ENCODE results near the gene SYN1.
"Not testable (repeated sequence)": the region's sequence is repeated elsewhere in the genome, so short reads cannot be mapped to it uniquely, and the experiment has no call there.

The SYN1 gene

DNA sequence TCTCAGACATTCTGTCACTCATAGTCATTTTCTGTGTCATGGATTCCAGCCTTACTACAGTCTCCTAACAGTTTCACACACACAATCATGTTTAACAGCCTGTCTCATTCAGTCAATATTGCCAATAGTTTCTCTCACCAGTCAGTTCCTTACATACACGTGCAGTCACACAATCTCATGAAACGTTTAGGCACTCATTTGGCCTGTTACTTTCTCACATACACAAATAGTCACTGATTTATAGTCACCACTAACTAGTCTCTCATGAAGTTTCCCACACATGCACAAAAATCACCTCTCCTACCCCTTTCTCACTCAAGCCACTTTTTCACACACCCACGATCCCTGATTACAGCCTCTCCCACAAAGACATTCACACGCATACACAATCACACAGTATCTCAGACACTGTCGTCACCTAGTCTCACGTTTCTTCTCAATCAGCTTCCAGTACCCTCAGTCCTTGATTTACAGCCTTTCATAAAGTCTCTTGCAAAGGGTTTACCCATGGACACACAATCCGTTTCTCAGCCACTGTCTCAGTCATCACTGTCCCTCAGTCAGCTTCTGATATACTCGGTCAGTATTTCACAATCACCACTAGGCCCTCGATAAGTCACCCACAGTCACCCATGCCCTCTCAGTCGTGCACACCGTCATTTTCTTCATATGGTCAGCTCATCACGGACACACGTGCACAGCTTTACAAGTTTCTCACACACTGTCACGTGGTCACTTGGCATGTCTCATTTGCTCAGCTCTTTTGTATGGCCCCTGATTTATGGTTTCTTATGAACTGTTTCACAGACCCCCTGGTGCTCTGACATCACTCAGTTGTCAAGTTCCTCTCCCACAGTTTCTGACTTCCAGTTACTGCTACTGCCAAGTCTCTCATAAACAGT is 14.3 kb upstream of the SYN1 start:
- no peak for DNase-seq (ENCODE audit: low read depth in 3 of 3)

DNA sequence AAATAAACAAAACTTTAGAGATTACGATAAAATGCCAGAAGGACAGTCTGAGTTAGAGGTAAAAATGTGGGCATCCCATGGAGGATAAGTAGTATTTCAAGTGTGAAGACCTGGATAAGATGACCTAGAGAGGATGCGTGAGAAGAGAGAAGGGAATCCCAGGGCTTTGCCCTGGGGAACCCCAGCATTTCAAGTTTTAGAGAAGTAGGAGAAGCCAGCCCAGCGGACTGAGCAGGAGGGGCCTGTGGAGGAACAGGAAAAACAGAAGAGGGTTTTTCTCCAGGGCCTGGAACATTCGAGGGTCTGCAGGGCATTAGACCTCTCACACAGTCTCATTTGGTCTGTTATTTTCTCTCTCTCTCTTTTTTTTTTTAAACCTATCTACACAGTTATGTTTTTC is 13.0 kb upstream of the SYN1 start:
- DNase-seq (ENCODE audit: low read depth in 3 of 3): no peak

DNA sequence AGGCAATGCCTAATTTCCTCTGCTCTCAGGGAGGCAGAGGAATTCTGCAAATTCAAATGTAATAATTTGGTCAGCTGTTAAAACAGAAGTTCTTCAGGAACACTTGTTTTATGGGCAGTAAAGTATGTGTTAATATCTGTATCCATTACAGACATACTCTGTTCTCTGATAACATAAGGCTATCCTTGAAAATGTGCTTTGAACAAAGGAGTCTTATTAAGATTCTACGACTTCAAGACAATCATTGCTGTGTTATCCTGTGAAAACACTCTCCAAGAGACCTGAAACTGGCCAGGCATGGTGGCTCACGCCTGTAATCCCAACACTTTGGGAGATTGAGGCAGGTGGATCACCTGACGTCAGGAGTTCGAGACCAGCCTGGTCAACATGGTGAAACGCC is 12.0 kb upstream of the SYN1 start:
- no peak for DNase-seq (ENCODE audit: low read depth in 3 of 3)

DNA sequence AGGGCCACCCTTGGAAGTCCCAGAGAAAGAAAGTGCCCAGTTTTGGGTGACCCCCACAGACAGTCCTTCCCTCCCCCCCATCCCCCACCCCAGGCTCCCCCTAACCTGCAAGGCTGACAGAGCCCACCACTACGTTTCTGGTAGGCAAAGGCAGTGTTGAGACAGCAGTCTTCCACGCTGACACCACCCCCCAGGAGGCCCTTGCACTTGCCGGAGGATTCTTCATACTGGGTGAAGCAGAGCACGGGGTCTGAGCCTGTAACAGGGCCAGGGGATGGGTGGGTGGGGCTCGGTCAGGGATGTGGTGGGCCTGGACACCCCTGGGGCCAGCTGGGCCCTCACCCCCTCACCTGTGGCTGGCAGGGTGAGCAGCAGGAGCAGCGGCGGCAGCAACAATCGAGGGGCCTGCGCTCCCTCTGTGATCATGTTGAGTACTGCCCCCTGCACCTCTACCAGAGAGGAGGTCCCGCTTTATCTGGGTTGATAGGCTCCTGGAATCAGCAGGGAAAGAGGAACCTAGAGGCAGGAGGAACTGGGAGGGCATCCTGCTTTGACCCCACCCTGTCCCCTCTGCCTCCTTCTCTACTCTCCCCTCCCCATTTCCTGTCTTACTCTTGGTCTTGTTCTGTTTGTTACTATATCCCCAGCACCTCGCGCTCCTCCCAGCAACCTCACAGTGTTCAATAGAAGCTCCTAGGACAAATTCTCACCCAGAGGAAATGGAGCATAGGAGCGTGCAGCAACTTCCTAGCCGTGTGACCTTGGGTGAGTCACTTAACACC is 10.0 kb upstream of the SYN1 start, which contains the start of gene CFP:
CFP (minus strand) TSS at position 512 of the 782 bp plus-strand sequence; CDS start at position 426, 86 bp downstream.
- DNase-seq (ENCODE audit: low read depth in 3 of 3): no peak

DNA sequence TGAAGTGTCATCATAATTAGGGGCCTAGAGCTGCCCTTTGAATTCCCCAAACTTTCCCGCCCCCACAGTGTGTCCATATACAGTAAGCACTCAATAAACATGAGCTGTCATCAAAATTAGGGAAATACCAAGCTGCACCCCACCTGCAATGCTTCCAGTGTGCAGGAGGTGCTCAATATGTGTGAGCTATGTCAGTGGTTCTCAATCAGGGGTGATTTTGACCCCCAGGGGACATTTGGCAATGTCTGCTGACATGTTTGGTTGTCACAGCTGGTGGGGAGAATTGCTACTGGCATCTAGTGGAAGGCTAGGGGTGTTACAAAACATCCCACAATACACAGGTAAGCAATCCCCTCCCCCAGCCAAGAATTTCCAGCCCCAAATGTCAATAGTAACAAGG is 9.3 kb upstream of the SYN1 start:
- DNase-seq (ENCODE audit: low read depth in 3 of 3): no peak

DNA sequence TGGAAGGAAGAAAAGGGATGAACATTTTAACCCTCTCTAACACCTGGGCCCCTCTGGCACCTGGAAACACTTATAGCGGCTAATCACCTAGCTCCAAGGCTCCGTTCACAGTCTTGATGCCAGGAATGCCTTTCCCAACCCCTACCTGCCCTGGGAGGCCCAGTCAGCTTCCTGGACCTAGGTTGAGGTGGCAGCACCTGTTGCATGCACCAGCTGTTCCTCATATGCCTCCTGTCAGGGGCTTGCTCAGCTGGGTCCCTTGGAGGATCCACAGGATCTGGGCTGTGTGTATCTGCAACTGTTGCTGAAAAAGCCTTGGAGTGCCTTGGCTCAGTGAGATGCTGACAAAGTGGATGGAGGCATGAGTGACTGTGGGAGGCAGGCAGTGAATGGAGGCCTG is 5.7 kb upstream of the SYN1 start:
- DNase-seq (ENCODE audit: low read depth in 3 of 3): no peak

DNA sequence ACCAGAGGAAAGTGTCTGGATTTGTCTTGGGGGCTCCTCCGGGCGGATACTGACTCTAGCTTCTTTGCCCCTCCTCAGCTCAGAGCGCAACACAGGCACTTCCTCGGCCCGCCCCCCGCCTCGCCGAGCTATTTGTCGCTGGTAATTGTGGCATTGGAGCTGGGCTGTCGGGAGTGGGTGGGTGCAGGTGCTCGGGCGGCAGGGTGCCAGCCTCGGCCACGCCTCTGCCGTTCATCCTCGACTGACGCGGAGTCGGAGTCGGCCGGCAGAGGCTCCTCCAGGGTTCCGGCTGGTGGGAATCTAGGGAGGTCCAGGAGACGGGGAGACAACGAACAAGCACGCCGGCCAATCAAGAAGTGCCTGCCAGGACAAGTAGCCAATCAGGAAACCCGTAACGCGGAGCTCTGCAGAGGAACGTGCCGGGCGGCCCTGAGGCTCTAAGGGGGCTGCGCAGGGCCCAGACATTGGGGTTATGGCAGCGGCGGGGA is 3.9 kb upstream of the SYN1 start:
- DNase-seq (ENCODE audit: low read depth in 3 of 3): peak in 2 of 3 experiments; percentile 7 to 22

DNA sequence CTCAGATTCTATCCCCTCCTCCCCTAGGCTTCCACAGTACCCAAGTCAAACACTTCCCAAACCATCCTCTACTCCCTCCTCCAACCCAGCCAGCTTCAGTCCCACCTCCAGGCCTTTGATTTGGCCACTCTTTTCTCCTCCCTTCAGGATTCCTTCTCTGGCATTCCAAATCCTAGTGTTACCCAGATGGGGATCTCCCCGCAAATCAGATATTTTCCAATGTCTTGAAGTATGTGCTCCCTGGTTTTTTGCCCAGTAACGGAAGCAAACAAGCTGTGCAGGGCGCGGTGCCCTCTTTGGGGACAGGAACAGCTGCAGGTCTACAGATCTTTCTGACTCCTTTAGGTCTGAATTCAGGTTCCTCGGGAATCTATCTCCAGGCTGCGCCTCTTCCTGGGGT is 2.2 kb upstream of the SYN1 start:
- no peak for DNase-seq (ENCODE audit: low read depth in 3 of 3)

DNA sequence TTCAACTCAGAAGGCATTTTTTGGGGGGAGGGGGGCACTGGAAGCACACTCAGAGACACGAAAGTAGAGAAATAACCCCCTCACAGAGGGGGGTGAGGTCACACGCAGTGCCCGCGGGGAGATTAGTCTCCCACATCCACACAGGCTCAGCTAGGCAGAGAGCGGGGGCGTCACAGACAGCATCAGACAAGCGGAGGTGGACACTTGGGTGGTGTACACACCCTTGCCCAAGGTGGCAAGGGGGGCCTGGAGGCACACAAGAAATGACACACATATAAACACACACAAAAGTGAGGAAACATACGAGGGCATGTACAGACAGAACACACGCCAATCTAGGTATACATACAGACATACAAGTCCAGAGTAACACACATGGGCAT is 637 bp upstream of the SYN1 start:
- DNase-seq (ENCODE audit: low read depth in 3 of 3): no peak

DNA sequence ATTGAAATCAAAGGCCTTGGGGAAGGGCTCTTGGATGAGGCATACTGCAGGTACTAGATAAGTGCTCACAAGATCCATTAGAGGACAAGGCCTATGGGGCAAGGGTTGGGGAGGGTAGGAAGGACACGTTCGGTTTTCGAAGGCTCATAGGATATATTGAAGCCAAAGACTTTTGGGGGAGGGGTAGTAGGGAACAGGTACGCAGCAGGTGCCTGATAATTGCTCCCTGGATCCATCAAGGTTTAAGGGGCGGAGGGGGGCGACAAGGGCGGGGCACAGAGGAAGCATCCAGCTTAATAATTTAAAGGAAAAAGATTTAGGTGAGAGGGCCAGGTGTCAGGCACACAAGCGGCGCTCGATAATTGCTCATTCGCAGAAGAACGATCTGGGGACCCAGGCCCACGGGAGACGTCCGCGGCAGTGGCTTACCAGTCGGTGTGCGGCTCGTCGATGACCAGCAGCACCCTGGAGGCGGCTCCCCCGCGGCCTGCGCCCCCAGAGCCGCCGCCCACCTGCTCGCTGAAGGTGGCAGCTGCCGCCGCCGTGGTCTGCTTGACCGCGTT is 653 bp downstream of the SYN1 start:
- no peak for DNase-seq (ENCODE audit: low read depth in 3 of 3)

DNA sequence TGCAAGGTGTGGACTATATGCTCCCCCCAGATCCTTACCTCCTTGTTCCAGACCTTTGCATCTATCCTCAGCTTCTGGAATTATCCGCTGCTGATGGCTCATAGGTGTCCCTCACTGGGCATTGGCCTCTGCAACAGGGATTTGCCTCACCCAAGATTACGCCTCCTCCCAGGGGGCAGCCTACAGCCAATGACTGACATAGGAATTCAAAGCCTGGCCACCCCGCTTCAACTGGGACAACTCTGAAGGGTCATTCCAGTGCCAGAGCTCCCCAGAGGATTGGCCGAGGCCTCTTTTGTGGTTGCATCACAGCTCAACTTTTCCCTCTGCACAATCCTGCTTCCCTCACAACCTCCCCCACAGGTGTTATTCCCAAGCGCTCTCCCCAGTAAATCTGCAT is 5.0 kb downstream of the SYN1 start:
- no peak for DNase-seq (ENCODE audit: low read depth in 3 of 3)

DNA sequence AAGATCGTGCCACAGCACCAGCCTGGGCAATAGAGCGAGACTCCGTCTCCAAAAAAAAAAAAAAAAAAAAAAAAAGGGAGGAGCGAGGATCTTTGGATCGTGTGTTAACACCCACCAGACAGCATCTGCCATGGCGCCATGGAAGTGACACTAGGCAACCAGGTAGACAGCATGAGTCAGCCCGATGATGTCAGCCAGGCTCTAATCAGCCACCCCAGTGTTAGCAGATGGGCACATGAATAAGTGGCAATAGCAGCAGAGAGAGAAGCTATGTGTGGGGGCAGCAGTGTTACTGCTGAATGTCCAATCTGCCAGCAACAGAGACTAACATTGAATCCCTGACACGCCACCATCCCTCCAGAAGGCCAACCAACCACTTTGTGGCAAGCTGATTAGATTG is 6.6 kb downstream of the SYN1 start:
- no peak for DNase-seq (ENCODE audit: low read depth in 3 of 3)

DNA sequence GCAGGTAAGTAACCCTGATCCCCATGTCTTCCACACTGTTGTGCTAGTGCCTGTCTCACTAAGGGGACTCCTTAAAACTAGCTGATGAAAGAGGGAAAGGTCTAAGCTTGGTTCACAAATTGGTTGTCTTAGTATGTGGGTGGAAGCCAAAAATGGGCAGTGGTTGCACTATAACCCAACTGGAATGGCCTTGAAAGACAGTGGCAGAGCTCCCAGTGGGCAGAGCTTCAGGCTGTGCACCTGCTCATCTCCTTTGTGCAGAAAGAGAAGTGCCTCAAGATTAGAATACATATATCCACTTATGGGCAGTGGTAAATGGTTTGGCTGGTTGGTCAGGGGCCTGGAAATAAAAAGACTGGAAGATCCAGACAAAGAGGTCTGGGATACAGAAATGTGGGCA is 7.2 kb downstream of the SYN1 start:
- no peak for DNase-seq (ENCODE audit: low read depth in 3 of 3)

DNA sequence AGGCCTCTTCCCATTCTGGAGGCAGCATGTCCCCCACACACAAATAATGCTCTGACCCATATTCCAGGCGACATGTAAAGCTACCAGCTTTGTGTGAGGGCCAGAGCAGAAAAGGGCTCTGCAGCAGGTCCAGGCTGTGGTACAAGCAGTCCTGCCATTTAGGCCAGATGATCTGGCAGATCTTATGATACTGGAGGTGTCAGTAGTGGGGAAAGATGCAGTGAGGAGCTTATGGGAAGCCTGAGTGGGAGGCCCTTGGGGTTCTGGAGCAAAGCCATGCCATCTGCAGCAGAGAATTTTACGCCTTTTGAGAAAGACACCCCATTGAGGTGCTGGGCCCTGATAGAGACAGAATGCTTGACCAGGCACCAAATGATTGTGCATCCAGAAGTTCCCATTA is 7.7 kb downstream of the SYN1 start:
- no peak for DNase-seq (ENCODE audit: low read depth in 3 of 3)

DNA sequence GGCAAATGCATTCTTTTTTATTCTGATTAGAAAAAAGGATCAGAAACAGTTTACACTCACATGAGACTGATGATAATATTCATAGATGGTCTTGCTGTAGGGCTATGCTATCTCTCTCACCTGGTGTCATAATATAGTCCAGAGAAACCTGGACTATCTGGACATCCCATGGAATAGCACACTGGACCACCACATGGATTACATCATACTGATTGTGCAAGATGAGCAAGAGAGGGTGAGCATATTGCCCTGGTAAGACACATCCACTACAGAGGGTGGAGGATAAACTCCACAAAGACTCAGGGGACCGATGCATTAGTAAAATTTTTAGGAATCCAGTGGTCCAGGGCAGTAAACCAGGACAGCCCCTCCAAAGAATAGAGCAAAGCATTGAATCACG is 8.2 kb downstream of the SYN1 start:
- DNase-seq (ENCODE audit: low read depth in 3 of 3): no peak

DNA sequence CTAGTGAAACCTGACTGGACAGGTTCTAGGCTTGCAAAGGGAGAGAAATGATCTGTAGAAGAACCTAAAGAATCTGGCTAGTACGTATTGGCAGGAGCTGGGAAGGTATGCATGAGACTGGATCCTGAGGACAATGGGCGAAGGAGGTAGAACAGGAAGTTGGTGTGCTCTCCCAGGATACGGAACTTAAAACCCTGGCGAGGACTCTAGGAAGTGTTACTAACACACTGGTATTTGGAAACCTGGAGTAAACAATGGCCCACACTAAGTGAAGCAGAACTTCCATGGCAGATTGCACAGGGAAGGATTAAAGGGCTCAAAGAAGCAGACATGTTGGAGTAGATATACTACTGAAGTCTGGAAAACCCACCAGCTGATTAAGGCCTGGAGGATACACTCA is 9.1 kb downstream of the SYN1 start:
- no peak for DNase-seq (ENCODE audit: low read depth in 3 of 3)

DNA sequence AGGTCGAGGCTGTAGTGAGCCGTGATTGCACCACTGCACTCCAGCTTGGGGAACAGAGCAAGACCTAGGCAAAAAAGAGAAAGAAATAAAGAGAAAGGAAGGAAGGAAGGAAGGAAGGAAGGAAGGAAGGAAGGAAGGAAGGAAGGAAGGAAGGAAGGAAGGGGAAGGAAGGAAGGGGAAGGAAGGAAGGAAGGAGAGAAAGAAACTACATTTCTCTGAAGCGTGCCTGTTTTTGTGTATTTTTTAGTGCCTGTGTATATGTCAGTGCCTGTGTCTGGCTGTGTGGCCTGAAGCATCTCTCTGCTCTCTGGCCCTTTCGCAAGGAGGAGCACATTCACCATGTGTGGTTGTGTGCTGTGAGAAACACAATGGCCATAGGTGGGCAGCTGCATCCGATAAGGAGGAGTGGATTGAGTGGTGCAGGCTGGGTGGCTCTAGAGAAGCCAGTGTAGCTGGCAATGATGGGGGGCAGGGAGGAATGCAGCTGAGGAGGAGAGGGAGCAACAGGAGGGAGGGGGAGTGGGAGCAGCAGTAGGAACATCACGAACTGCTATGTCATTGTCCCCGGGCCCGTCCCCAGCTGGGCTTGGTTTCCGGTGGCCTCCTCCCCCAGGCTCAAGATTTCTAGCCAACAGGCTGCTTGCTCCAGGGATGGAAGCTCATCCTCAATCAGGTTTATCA is 11.4 kb downstream of the SYN1 start:
- no peak for DNase-seq (ENCODE audit: low read depth in 3 of 3)

DNA sequence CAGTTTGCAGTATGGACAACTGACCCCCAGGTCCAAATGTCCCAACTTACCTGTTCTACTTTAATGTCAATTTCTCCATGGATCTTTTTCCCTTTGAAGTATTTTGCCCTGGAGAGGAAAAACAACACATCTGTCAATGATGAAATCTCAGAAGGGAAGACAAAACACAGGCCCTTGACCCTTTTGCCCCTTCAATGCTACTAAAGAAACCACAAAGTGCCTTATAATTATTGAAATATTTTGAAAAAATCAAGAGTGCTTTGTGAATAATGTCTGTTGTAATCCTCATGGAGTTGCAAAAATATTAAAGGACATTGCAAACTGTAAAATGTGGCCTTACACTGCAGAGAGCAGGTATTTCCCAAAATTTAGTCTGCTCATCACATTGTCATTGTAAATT is 12.6 kb downstream of the SYN1 start:
- no peak for DNase-seq (ENCODE audit: low read depth in 3 of 3)

DNA sequence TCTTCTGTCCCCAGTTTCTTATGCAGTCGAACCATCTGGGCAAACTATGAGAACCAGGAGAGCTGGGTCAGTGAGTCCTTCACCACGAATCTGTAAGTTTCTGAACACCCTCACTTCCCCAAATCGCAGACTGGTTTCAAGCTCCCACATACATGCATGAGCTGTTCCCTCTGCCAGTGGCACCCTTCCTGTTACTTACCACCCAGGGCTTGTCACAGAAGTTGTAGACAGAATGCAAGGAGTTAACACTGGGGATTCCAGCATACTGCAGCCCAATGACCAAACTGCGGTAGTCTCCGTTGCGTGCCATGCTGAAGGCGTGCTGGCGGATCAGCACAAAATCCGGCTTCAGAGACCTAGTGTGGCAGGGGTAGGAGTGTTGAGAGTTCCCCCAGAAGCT is 14.6 kb downstream of the SYN1 start:
- no peak for DNase-seq (ENCODE audit: low read depth in 3 of 3)

DNA sequence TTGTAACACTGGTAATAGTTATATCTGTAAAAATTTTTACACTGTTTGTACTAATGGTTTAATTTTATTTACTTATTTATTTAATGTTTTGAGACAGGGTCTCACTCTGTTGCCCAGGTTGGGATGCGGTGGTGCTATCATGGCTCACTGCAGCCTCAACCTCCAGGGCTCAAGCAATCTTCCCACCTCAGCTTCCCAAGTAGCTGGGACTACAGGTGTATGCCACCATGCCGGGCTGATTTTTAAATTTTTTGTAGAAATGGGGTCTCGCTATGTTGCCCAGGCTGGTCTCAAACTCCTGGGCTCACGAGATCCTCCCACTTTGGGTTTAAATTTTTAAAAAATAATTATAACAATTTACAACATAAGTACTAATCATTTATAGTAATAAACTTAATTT is 16.5 kb downstream of the SYN1 start:
- DNase-seq (ENCODE audit: low read depth in 3 of 3): not testable (repeated sequence)

DNA sequence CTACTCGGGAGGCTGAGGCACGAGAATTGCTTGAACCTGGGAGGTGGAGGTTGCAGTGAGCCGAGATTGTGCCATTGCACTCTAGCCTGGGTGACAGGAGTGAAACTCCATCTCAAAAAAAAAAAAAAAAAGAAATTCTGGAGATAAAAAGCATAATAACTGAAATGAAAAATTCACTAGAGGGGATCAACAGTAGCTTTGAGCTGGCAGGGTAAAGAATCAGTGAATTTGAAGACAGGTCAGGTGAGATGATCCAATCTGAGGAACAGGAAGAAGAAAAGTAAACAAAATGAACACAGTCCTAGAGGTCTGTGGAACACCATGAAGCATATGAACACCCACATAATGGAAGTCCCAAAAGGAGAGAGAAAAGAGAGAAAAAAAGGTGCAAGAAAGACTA is 22.4 kb downstream of the SYN1 start:
- DNase-seq (ENCODE audit: low read depth in 3 of 3): no peak

DNA sequence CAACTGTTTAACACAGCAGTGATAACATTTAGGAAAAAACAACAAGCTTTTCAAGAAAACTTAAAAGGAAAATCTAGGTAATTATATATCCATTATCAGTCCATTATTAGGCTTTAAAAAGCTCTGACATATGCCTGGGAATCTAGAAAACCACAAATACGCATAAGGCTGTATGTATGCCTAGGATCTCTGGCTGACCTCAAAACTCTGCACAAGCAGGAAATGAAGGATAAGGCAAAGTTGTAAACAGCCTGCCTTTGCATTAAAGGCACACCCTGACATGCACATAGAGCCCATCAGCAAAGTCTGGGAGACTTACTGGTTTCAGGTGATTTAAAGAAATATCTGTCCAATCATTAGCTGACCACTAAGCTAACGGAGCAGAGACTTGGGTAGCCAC is 23.4 kb downstream of the SYN1 start:
- no peak for DNase-seq (ENCODE audit: low read depth in 3 of 3)
